WERI-Rb-1 (cell line): ENCODE data around the gene PTK6.
A peak's percentile ranks its signal among the peaks of the same experiment; 100 is the strongest.

Experiments used
- DNase-seq: peaks from one replicate; pipeline ENCODE4 v3.0.0-alpha.2; 2020
- H3K27ac ChIP-seq: fragments of 250-450 bp; sonication (Bioruptor Pico); 2 replicates; pipeline ENCODE4 v1.5.1; 2020; ENCODE audit warnings: mild to moderate bottlenecking, moderate library complexity
- H3K27me3 ChIP-seq: fragments of 250-450 bp; sonication (Bioruptor Pico); 2 replicates; pipeline ENCODE4 v1.5.1; 2021; ENCODE audit warnings: mild to moderate bottlenecking, low read depth, moderate library complexity; ENCODE audit not compliant: insufficient read depth, severe bottlenecking
- H3K36me3 ChIP-seq: fragments of 250-450 bp; sonication (Bioruptor Pico); 2 replicates; pipeline ENCODE4 v1.5.1; 2020; ENCODE audit warnings: mild to moderate bottlenecking, moderate library complexity
- H3K4me3 ChIP-seq: 2 replicates; pipeline ENCODE4 v1.5.1; 2011; ENCODE audit warnings: low read depth, mild to moderate bottlenecking, control low read depth, low read length
- H3K9me3 ChIP-seq: fragments of 250-450 bp; sonication (Bioruptor Pico); 2 replicates; pipeline ENCODE4 v1.5.1; 2021; ENCODE audit warnings: mild to moderate bottlenecking, moderate library complexity; ENCODE audit not compliant: severe bottlenecking
- TF ChIP-seq, protein P1 (sequence below): IDR thresholded peaks from 2 replicates; pipeline ENCODE4 v1.5.1; 2011; ENCODE audit warnings: low read depth, mild to moderate bottlenecking, control low read depth, inconsistent platforms, low read length

Gene PTK6

DNA sequence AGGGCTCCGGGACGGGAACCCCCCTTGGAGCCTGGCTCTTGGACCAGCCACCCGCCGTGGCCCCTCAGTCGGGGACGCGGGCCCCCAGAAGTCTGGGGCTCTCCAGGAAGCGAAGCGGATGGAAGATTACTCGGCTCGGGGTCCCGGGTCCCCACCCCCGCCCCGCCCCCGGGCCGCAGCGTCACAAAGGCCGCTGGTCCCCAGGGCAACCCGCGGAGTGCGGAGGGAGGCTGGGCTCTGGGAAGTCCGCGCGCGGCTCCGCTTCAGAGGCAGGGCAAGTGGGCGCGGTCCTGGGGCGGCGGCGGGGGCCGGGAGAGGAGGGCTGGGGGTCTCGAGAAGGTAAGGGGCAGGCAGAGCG lies 16.7 kb upstream of the PTK6 start, which contains the start of gene FNDC11:
FNDC11 (plus strand) TSS at position 227 of the 358 bp plus-strand sequence. CDS start 1,505 bp downstream, outside the sequence.
- peak; percentile 35 for DNase-seq
- peak within 1 kb of the TSS; percentile 55 for H3K4me3 ChIP-seq
- no peaks in the 10 kb centered on the region for H3K9me3 ChIP-seq
- H3K36me3 ChIP-seq = no peaks in the 10 kb centered on the region
- H3K27ac ChIP-seq = no peak within 1 kb of the TSS
- no peaks in the 10 kb centered on the region for H3K27me3 ChIP-seq
- TF ChIP-seq, protein P1, sequence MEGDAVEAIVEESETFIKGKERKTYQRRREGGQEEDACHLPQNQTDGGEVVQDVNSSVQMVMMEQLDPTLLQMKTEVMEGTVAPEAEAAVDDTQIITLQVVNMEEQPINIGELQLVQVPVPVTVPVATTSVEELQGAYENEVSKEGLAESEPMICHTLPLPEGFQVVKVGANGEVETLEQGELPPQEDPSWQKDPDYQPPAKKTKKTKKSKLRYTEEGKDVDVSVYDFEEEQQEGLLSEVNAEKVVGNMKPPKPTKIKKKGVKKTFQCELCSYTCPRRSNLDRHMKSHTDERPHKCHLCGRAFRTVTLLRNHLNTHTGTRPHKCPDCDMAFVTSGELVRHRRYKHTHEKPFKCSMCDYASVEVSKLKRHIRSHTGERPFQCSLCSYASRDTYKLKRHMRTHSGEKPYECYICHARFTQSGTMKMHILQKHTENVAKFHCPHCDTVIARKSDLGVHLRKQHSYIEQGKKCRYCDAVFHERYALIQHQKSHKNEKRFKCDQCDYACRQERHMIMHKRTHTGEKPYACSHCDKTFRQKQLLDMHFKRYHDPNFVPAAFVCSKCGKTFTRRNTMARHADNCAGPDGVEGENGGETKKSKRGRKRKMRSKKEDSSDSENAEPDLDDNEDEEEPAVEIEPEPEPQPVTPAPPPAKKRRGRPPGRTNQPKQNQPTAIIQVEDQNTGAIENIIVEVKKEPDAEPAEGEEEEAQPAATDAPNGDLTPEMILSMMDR = no peak

DNA sequence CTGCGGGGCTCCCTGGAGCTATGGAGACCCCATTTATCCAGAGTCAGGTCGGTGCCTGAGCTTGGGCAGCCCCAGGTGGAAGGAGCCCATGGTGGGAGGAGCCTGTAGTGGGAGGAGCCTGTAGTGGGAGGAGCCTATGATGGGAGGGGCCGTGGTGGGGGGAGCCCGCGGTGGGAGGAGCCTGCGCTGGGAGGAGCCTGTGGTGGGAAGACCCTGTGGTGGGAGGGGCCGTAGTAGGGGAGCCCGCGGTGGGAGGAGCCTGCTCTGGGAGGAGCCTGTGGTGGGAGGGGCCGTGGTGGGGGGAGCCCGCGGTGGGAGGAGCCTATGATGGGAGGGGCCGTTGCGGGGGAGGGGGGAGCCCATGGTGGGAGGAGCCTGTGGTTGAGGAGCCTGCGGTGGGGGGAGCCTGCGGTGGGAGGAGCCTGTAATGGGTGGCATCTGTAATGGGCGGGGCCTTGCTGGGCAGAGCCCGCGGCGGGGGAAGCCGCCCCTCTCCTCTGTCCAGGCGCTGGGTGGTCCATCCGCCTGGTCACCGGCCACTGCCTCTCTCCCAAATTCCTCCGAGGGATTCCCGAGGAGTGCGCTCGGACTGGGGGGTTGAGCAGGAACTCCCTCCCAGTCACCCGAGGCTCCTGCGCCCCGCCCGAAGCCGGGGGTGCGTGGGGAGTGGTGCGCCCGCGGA lies 16.2 kb upstream of the PTK6 start:
- Histone ChIP-seq H3K4me3 (peak overlapping the region; percentile 55), H3K9me3 (no peaks in the 10 kb centered on the region), H3K36me3 (no peaks in the 10 kb centered on the region), H3K27me3 (no peaks in the 10 kb centered on the region), H3K27ac (no peak overlapping the region)
- TF ChIP-seq, protein P1 = no peak
- peak; percentile 86 for DNase-seq

DNA sequence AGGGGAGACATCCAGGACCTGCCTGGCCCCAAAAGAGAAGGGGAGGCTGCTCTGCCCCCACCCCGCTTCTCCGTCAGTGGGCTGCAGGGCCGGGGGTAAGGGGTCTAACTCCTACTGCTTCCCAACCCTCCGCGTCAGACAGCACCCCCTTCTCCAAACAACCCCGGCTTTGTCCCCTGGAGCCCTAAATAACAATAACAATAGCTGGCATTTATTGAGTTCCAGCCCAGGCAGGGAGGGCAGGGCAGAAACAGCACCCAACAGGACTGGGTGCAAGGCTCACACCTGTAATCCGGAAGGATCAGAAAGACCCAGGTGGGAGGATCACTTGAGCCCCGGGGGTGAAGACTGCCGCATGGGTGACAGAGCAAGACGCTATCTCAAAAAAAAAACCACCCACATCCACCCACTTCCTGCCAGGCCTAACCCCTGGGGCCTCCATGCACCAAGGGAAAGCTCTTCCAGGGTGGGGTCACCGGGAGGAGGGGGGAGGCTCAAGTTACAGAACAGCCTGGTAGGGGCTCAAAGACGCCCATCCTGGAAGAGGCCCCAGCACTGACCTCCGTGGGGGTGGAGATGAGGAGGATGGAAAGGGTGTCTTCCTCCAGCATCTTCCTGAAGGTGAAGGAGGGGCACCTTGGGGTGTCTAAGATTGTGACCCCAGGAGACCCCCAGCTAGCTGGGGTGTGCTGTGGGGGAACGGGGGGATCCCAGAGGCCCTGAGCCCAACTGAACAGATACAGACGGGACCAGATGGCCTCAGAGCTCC lies 15.5 kb upstream of the PTK6 start:
- peak; percentile 19 for DNase-seq
- Histone ChIP-seq H3K36me3 (no peaks in the 10 kb centered on the region), H3K27me3 (no peaks in the 10 kb centered on the region), H3K4me3 (no peak overlapping the region), H3K27ac (no peak overlapping the region), H3K9me3 (no peaks in the 10 kb centered on the region)
- TF ChIP-seq, protein P1 = no peak

DNA sequence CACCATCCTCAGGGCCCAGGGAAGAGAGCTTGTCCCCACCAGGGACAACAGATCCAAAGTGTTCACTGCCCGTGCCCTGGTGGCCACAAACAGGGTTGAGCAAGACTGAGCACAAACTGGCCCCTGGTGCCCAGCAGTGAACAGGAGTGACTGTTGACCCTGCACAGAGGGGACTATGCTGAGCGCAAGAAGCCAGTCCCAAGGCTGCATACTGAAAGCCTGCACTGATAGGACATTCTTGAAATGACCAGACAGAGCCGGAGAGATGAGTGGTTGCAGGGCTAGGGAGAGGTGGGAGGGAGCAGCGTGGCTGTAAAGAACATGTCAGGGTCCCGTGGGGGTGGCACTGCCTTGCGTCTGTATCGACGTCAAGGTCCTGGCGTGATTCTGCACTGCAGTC lies 13.9 kb upstream of the PTK6 start:
- Histone ChIP-seq H3K4me3 (no peak overlapping the region), H3K36me3 (no peaks in the 10 kb centered on the region), H3K27ac (no peak overlapping the region), H3K27me3 (no peaks in the 10 kb centered on the region), H3K9me3 (no peaks in the 10 kb centered on the region)
- TF ChIP-seq, protein P1 = no peak
- DNase-seq = no peak

DNA sequence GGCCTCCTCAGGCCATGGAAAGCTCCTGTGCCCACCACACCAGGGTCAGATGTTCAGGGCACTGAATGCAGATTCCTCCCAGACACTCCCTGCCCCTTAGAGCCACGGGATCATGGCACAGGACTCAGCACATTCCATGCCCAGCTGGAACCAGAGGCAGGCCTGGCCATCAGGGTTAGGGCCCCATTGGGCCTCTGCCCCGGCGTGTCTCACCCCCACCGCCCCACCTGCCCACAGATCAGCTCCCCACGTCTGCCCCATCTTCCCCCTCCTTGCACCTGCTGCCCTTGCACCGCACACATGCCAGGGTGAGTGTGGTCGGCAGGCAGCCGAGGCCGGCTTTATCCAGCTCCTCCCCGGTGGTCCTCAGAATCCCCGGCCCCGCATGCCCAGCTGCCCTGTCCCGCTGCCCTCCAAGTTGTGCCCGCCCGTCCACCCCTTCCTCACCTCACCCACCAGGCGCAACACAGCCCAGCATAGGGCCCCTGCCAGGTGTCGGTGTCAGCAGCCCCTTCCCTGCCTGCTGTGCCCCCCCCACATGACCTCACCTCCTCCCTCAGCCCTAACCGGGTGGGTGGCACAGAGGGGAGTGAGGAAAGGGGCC lies 12.6 kb upstream of the PTK6 start:
- Histone ChIP-seq H3K27me3 (no peaks in the 10 kb centered on the region), H3K27ac (no peak overlapping the region), H3K36me3 (no peaks in the 10 kb centered on the region), H3K9me3 (no peaks in the 10 kb centered on the region), H3K4me3 (no peak overlapping the region)
- DNase-seq = no peak
- TF ChIP-seq, protein P1 = no peak
